ENCODE data around the gene TCF7L1. TPM values are rescaled to one million over a fixed set of nuclear protein-coding genes. Genes with fewer than 3 reads are reported as not detected.

Gene TCF7L1
- total and polyA plus RNA-seq, 9 of the 15 experiments (the other 6 are each of a cell fraction or from before 2014, with no cell fraction given): 0.03 to 0.11 (median 0.07) TPM; not detected in 5

DNA sequence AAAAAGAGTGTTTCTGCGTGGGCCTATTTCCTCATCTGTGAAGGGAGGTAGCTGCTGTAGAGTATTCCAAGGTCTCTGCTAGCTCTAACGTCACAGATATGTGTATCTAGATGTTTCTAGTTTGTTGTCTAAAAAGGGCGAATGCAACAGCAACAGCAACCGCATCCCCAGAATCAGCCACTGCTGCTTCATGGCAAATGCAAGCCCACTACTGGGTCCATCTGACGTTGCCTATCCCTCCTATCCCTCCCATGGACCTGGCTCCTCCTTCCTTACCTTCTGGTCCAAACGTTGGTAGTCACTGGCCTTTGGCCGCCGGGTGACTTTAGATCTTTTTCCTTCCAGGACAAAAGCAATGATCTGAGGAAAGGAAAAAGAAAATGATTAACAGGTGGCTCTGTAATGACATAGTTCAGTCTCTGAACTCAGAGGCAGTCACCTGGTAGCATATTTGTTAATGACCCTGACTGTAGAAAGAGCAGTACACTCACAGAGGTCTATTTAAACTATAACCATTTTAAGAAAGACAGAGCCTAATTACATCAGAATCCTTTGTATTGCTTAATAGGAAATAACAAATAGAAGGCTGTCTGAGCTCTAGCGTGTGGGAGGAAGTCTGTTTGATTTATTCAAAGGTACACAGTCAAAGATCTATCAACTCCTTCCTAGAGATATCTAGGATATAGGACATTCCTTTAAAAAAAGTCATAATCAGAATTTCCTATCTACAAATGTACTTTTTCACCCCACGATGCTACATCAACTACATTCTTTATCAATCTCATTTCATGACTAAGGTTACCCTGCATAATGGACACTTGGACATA is 191.7 kb downstream of the TCF7L1 start:
- ATAC-seq: no peak
- Histone ChIP-seq H2AFZ (ENCODE audit: low read depth, low read length) (no peak overlapping the region), H3K9me1 (ENCODE audit: control insufficient read depth, insufficient read depth, low read length) (peaks cover 4% of the 10 kb centered on the region), H3K4me2 (ENCODE audit: insufficient read depth, low read length) (peak overlapping the region; percentile 97), H3K79me2 (ENCODE audit: control insufficient read depth, insufficient read depth, low read length) (peaks cover 59% of the 10 kb centered on the region), H3K27ac (ENCODE audit: extremely low read depth, low read depth, low read length) (no peak overlapping the region), H3K9me3 (replicated peaks; ENCODE audit: control insufficient read depth, insufficient read depth, low read depth, low read length) (no peaks in the 10 kb centered on the region), H3K4me1 (replicated peaks in 1 of 2; ENCODE audit: control insufficient read depth in 2 of 2, insufficient read depth in 2 of 2, low read length in 2 of 2) (peaks cover 21 to 27% of the 10 kb centered on the region in 2 experiments; a peak in 4 of 5 replicates), H3K27me3 (ENCODE audit: control insufficient read depth in 2 of 2, insufficient read depth in 2 of 2, low read length in 2 of 2) (no peaks in the 10 kb centered on the region), H3K36me3 (ENCODE audit: control insufficient read depth, insufficient read depth, low read length) (peaks cover 68% of the 10 kb centered on the region), H3K9ac (ENCODE audit: insufficient read depth in 1 of 2, low read depth in 2 of 2, low read length in 2 of 2) (peak overlapping the region; percentile 13 to 70; a peak in 3 of 4 replicates), H4K20me1 (replicated peaks; ENCODE audit: control insufficient read depth, insufficient read depth, low read length) (peaks cover 19% of the 10 kb centered on the region), H3K4me3 (peak overlapping the region; percentile 82; the same call in 1 of the 2 replicates)
- TF ChIP-seq CEBPB (tag; IDR thresholded peaks at IDR 0.05) (peak; percentile 57), CEBPG (CRISPR knock-in tag; IDR thresholded peaks at IDR 0.05) (no peak), CEBPG (tag; conservative IDR thresholded peaks at IDR 0.05 in 1 of 2, IDR thresholded peaks at IDR 0.05 in 1 of 2) (peak; percentile 75 to 76), PML (IDR thresholded peaks at IDR 0.05; ENCODE audit: low read length) (no peak), PBX2 (CRISPR knock-in tag; IDR thresholded peaks at IDR 0.05; ENCODE audit: low read depth) (no peak), PBX2 (tag; conservative IDR thresholded peaks at IDR 0.05; ENCODE audit: low read depth) (0 out of 2 replicates have a peak, but pooled peaks have one; percentile 8), YBX1 (IDR thresholded peaks at IDR 0.05) (no peak)
- FAIRE-seq: no peak
- in situ Hi-C loops (cut with MboI): no loop called here
- whole genome bisulfite sequencing (ENCODE audit: insufficient coverage, low coverage, missing lambda C conversion rate): 53% methylated on average over 10 of the region's 10 CpGs
- BruUV-seq (replicated peaks): no TSS peak
- POLR2A ChIA-PET: interaction anchor here (0.5 to 1.5 kb wide), 4 partner anchors 10 to 279 kb away, joined by 3 to 5 read pairs (median 4); no protein-coding TSS in a partner anchor
- intact Hi-C loops (cut with micrococcal nuclease): loop anchor here (5.0 kb wide), 3 partner anchors 92 to 292 kb away; partner anchors contain the start of genes SH2D6 and USP39
- CTCF ChIA-PET (ENCODE audit: low intra/inter-chr PET ratio): no interaction called here
- no peak for DNase-seq (ENCODE audit: extremely low read depth in 1 of 4, low spot score in 3 of 4)

Measured in K562 (cell line).